Keratinocyte (primary cell): Measurements from ENCODE around the gene GRK3. TPM values are rescaled to one million over a fixed set of nuclear protein-coding genes. Genes with fewer than 3 reads are reported as not detected.

Experiments
- DNase-seq: peaks from one replicate; pipeline ENCODE4 v3.0.0-alpha.2; 2011; ENCODE audit warnings: low read depth, missing footprints, low spot score
- FAIRE-seq: peaks from 2 replicates; lab custom pipeline; 2011; peaks lifted over from hg19 to GRCh38; lab: Jason Lieb, UNC
- H2AFZ ChIP-seq: 2 replicates; pipeline ENCODE4 v1.6.0; 2012; ENCODE audit warnings: low read length, control low read depth, inconsistent platforms; ENCODE audit not compliant: control insufficient read depth
- H3K27ac ChIP-seq: 2 replicates; pipeline ENCODE4 v1.5.1; 2011; ENCODE audit warnings: low read length; ENCODE audit not compliant: control insufficient read depth, insufficient read depth
- H3K27me3 ChIP-seq: 3 replicates; pipeline ENCODE4 v1.6.0; 2011; ENCODE audit warnings: low read length; ENCODE audit not compliant: control insufficient read depth, insufficient read depth; ENCODE audit errors: extremely low read depth
- H3K36me3 ChIP-seq, 2 experiments: 2 replicates in 1 of 2; 3 replicates in 1 of 2; pipeline ENCODE4 v1.5.1; 2011; ENCODE audit warnings: low read length in 2 of 2, mild to moderate bottlenecking in 1 of 2; ENCODE audit not compliant: control insufficient read depth in 2 of 2, insufficient read depth in 2 of 2; ENCODE audit errors: extremely low read depth in 1 of 2
- H3K4me1 ChIP-seq: 3 replicates; pipeline ENCODE4 v1.5.1; 2011; ENCODE audit warnings: low read length; ENCODE audit not compliant: control insufficient read depth, insufficient read depth; ENCODE audit errors: extremely low read depth
- H3K4me2 ChIP-seq: 3 replicates; pipeline ENCODE4 v1.6.0; 2011; ENCODE audit warnings: low read depth, low read length; ENCODE audit not compliant: control insufficient read depth, insufficient read depth; ENCODE audit errors: extremely low read depth
- H3K4me3 ChIP-seq, 3 experiments: fragments of 200-600 bp in 1 of 3; sonication (generic) in 1 of 3; 2 replicates in 2 of 3; 3 replicates in 1 of 3; pipeline ENCODE4 v1.5.1; 2011 to 2016; ENCODE audit warnings: low read length in 3 of 3, mild to moderate bottlenecking in 3 of 3, control low read depth in 2 of 3, inconsistent platforms in 1 of 3, low read depth in 1 of 3, mixed read lengths in 1 of 3, mixed run types in 1 of 3, moderate library complexity in 1 of 3; ENCODE audit not compliant: control insufficient read depth in 2 of 3, insufficient read depth in 2 of 3; ENCODE audit errors: extremely low read depth in 1 of 3
- H3K79me2 ChIP-seq: 2 replicates; pipeline ENCODE4 v1.6.0; 2012; ENCODE audit warnings: low read length; ENCODE audit not compliant: control insufficient read depth, insufficient read depth
- H3K9ac ChIP-seq: 3 replicates; pipeline ENCODE4 v1.6.0; 2011; ENCODE audit warnings: low read length; ENCODE audit not compliant: control insufficient read depth, insufficient read depth; ENCODE audit errors: extremely low read depth
- H3K9me1 ChIP-seq: 3 replicates; pipeline ENCODE4 v1.6.0; 2011; ENCODE audit warnings: low read length; ENCODE audit not compliant: control insufficient read depth, insufficient read depth; ENCODE audit errors: extremely low read depth
- H3K9me3 ChIP-seq: 2 replicates; pipeline ENCODE4 v1.5.1; 2012; ENCODE audit warnings: low read depth, low read length; ENCODE audit not compliant: control insufficient read depth
- H4K20me1 ChIP-seq: 3 replicates; pipeline ENCODE4 v1.6.0; 2011; ENCODE audit warnings: low read length; ENCODE audit not compliant: control insufficient read depth, insufficient read depth; ENCODE audit errors: extremely low read depth
- CTCF ChIP-seq, 3 experiments: IDR thresholded peaks in 1 of 3; conservative IDR thresholded peaks in 1 of 3; optimal IDR thresholded peaks in 1 of 3; 2 replicates in 2 of 3; 3 replicates in 1 of 3; pipeline versions ENCODE3 to v1.5.1; 2011; ENCODE audit warnings: low read length in 3 of 3, mild to moderate bottlenecking in 3 of 3, moderate library complexity in 2 of 3, control low read depth in 1 of 3, inconsistent platforms in 1 of 3; ENCODE audit not compliant: insufficient read depth in 2 of 3; ENCODE audit errors: extremely low read depth in 1 of 3
- EZH2 ChIP-seq: IDR thresholded peaks from one replicate; pipeline ENCODE4 v1.6.1; 2012; ENCODE audit warnings: inconsistent platforms, mild to moderate bottlenecking, low read length, moderate library complexity
- dilution Hi-C: fragments of 300-500 bp; cut with MboI; formaldehyde crosslinking; loops from one replicate; pipeline ENCODE4 v1.7.0; 2020; ENCODE audit warnings: low sequenced_read_pairs; ENCODE audit not compliant: extremely low pct_ligation_motif_present
- polyA plus RNA-seq, 5 experiments: library from polyadenylated mRNA; depleted of rRNA in 3 of 5; stranded (reverse) in 3 of 5; stranded (forward) in 1 of 5; unstranded in 1 of 5; fragments of >200 nt; gene quantifications; 1 replicate in 1 of 5; 2 replicates in 3 of 5; 3 replicates in 1 of 5; pipeline versions ENCODE4 v1.2.1 to v1.2.3, GENCODE V29; 2011 to 2012; ENCODE audit warnings: missing spikeins in 2 of 5, low read depth in 1 of 5, low replicate concordance in 1 of 5

GRK3 gene
- polyA plus RNA-seq, 1 donor (not counting 4 experiments of a cell fraction or from before 2014, with no cell fraction given): 8.1 TPM

- no peaks in the 10 kb centered on the region for H3K9me1 ChIP-seq
These were observed 157.7 kb downstream of the GRK3 start for GRCh38 chr22:25722223-25722622.

GRCh38 chr22:25722626-25723025 lies 158.2 kb downstream of the GRK3 start:
- H3K27ac ChIP-seq: no peak overlapping the region
- H2AFZ ChIP-seq: no peak overlapping the region
- no peak overlapping the region for H3K4me3 ChIP-seq
- H3K36me3 ChIP-seq: no peaks in the 10 kb centered on the region
- no peaks in the 10 kb centered on the region for H3K9me1 ChIP-seq
- H3K9me3 ChIP-seq: no peaks in the 10 kb centered on the region
- TF ChIP-seq EZH2 (no peak), CTCF (optimal IDR thresholded peaks at IDR 0.05 in 1 of 3, IDR thresholded peaks at IDR 0.05 in 1 of 3, conservative IDR thresholded peaks at IDR 0.05 in 1 of 3; ENCODE audit: extremely low read depth in 1 of 3, insufficient read depth in 2 of 3, low read length in 3 of 3) (no peak)
- H4K20me1 ChIP-seq: no peaks in the 10 kb centered on the region
- no peaks in the 10 kb centered on the region for H3K79me2 ChIP-seq
- no peaks in the 10 kb centered on the region for H3K4me1 ChIP-seq
- FAIRE-seq: no peak
- H3K27me3 ChIP-seq: no peaks in the 10 kb centered on the region
- dilution Hi-C loops: no loop called here
- no peak for DNase-seq
- H3K9ac ChIP-seq: no peak overlapping the region
- no peak overlapping the region for H3K4me2 ChIP-seq

More at GRCh38 chr22:25722223-25722622, 157.7 kb downstream of the GRK3 start:
- TF ChIP-seq EZH2: no peak
- TF ChIP-seq CTCF (optimal IDR thresholded peaks at IDR 0.05 in 1 of 3, IDR thresholded peaks at IDR 0.05 in 1 of 3, conservative IDR thresholded peaks at IDR 0.05 in 1 of 3; ENCODE audit: extremely low read depth in 1 of 3, insufficient read depth in 2 of 3, low read length in 3 of 3): no peak
- H3K9ac ChIP-seq: no peak overlapping the region
- no peak for DNase-seq
- no peaks in the 10 kb centered on the region for H3K36me3 ChIP-seq
- no peaks in the 10 kb centered on the region for H3K4me1 ChIP-seq
- no peak overlapping the region for H3K27ac ChIP-seq
- H3K4me3 ChIP-seq: no peak overlapping the region
- no peak for FAIRE-seq
- no peaks in the 10 kb centered on the region for H3K79me2 ChIP-seq
- no peak overlapping the region for H2AFZ ChIP-seq
- no peaks in the 10 kb centered on the region for H3K9me3 ChIP-seq
- dilution Hi-C loops: no loop called here
- no peak overlapping the region for H3K4me2 ChIP-seq
- H4K20me1 ChIP-seq: no peaks in the 10 kb centered on the region
- no peaks in the 10 kb centered on the region for H3K27me3 ChIP-seq
